Vagina (tissue), 2 donors: ENCODE data around the gene RNPEPL1.

Experiments used
- CTCF ChIP-seq, 3 experiments: fragments of 450-650 bp in 2 of 3; fragments of 200-600 bp in 1 of 3; sonication (generic) in 1 of 3; IDR thresholded peaks; one replicate each; pipeline ENCODE4 v1.5.1; 2017 to 2019; ENCODE audit warnings: antibody characterized with exemption in 3 of 3, mild to moderate bottlenecking in 2 of 3, moderate library complexity in 2 of 3
- POLR2A ChIP-seq, 2 donors: fragments of 450-650 bp; IDR thresholded peaks; one replicate each; pipeline ENCODE4 v1.6.1; 2017; ENCODE audit warnings: antibody characterized with exemption in 2 of 2, mild to moderate bottlenecking in 2 of 2, moderate library complexity in 2 of 2

- TF ChIP-seq CTCF (IDR thresholded peaks at IDR 0.05) (peak in 1 of 3 experiments; percentile 14), POLR2A (IDR thresholded peaks at IDR 0.05) (no peak)
These were observed 36.1 kb downstream of the RNPEPL1 start for GRCh38 chr2:240604291-240604938.
